Measurements from ENCODE around the gene MON2. TPM values are rescaled to one million over a fixed set of nuclear protein-coding genes. Genes with fewer than 3 reads are reported as not detected.

MON2 gene
- total and polyA plus RNA-seq, 2 donors (not counting 3 experiments of a cell fraction or from before 2014, with no cell fraction given), result 8.9 to 41.8 TPM

DNA sequence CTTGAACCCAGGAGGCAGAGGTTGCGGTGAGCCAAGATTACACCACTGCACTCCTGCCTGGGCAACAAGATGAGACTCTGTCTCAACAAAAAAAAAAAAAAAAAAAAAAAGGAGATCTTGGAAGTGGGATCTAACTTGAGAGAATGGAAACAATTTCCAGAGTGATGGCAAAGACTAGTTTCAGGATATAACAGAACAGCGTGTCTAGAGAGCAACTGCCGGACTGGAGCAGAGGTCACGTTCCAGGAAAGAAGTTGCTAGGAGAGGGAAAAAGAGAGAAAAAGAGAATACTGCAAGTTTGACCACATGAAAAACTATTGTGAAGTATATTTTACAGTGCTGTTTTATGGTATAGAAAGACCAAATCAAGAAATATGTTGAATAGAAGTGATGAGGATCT lies 118.0 kb downstream of the MON2 start:
- H3K9me1 ChIP-seq (replicated peaks; ENCODE audit: control insufficient read depth, extremely low read depth, insufficient read depth, low read length), result no peaks in the 10 kb centered on the region
- BruUV-seq (replicated peaks), result no TSS peak

DNA sequence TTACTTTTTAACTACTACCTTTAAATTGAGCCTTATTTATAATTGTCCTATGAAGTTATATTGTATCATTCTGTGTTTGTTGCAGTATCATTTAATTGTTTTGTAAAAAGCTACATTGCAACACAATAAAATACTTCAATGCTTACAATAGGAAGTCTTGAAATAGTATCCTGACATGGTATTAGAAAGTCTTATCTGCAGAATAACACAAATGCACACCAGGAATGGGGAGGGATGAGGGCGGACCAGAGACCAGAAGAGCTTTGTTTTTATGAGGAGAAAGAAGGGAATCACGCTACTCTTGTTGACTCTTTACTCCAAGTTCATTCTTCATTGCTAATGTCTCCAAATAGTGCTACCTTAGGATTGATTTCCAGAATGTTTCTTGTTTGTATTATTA lies 120.2 kb downstream of the MON2 start:
- Histone ChIP-seq H3K9me1 (replicated peaks; ENCODE audit: control insufficient read depth, extremely low read depth, insufficient read depth, low read length) (no peaks in the 10 kb centered on the region), H4K20me1 (replicated peaks; ENCODE audit: control insufficient read depth, extremely low read depth, insufficient read depth, low read length) (no peaks in the 10 kb centered on the region), H3K27me3 (ENCODE audit: control insufficient read depth in 2 of 2, insufficient read depth in 2 of 2, low read length in 2 of 2) (no peaks in the 10 kb centered on the region), H3K27ac (ENCODE audit: insufficient read depth, low read depth, low read length) (no peak overlapping the region), H3K9me3 (replicated peaks; ENCODE audit: control insufficient read depth, insufficient read depth, low read length) (no peaks in the 10 kb centered on the region), H3K4me2 (ENCODE audit: insufficient read depth, low read length) (no peak overlapping the region), H3K4me3 (replicated peaks in 1 of 3; ENCODE audit: insufficient read depth in 1 of 3, low read depth in 1 of 3, low read length in 3 of 3) (no peak overlapping the region), H3K36me3 (ENCODE audit: control insufficient read depth in 2 of 2, extremely low read depth in 1 of 2, insufficient read depth in 2 of 2, low read length in 2 of 2) (no peaks in the 10 kb centered on the region), H3K79me2 (ENCODE audit: control insufficient read depth, insufficient read depth, low read length) (no peaks in the 10 kb centered on the region), H3K9ac (replicated peaks; ENCODE audit: extremely low read depth, insufficient read depth, low read length) (no peak overlapping the region), H2AFZ (ENCODE audit: low read depth, low read length) (no peak overlapping the region), H3K4me1 (ENCODE audit: control insufficient read depth, extremely low read depth, insufficient read depth, low read length) (peaks cover 14% of the 10 kb centered on the region)
- ChIA-PET POLR2A (no interaction called here), CTCF (interaction anchor here (1.4 to 7.0 kb wide), 3 partner anchors 29 to 210 kb away, joined by 3 to 356 read pairs (median 7); no protein-coding TSS in a partner anchor)
- TF ChIP-seq POLR2A (IDR thresholded peaks at IDR 0.05; ENCODE audit: low read depth, low read length) (no peak), EZH2 (IDR thresholded peaks at IDR 0.05; ENCODE audit: borderline replicate concordance, low read depth, low read length, severe bottlenecking) (no peak), MYC (IDR thresholded peaks at IDR 0.05; ENCODE audit: low read depth, low read length) (no peak), FOS (IDR thresholded peaks at IDR 0.05; ENCODE audit: borderline replicate concordance, insufficient read depth, low read length) (no peak)
- TF ChIP-seq, protein P1, sequence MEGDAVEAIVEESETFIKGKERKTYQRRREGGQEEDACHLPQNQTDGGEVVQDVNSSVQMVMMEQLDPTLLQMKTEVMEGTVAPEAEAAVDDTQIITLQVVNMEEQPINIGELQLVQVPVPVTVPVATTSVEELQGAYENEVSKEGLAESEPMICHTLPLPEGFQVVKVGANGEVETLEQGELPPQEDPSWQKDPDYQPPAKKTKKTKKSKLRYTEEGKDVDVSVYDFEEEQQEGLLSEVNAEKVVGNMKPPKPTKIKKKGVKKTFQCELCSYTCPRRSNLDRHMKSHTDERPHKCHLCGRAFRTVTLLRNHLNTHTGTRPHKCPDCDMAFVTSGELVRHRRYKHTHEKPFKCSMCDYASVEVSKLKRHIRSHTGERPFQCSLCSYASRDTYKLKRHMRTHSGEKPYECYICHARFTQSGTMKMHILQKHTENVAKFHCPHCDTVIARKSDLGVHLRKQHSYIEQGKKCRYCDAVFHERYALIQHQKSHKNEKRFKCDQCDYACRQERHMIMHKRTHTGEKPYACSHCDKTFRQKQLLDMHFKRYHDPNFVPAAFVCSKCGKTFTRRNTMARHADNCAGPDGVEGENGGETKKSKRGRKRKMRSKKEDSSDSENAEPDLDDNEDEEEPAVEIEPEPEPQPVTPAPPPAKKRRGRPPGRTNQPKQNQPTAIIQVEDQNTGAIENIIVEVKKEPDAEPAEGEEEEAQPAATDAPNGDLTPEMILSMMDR (IDR thresholded peaks at IDR 0.05; ENCODE audit: extremely low read depth in 1 of 2, insufficient read depth in 1 of 2, low read depth in 1 of 2, low read length in 2 of 2), result no peak
- dilution Hi-C loops (cut with MboI; ENCODE audit: extremely low pct_ligation_motif_present, low sequenced_read_pairs), result no loop called here
- peak; percentile 20 for DNase-seq (ENCODE audit: low read depth, low spot score)
- no peak for FAIRE-seq
- BruUV-seq (replicated peaks), result no TSS peak
- intact Hi-C loops (cut with micrococcal nuclease), result no loop called here

More for the DNA sequence above, 118.0 kb downstream of the MON2 start:
- no peaks in the 10 kb centered on the region for H3K79me2 ChIP-seq (ENCODE audit: control insufficient read depth, insufficient read depth, low read length)
- peaks cover 14% of the 10 kb centered on the region for H3K4me1 ChIP-seq (ENCODE audit: control insufficient read depth, extremely low read depth, insufficient read depth, low read length)
- dilution Hi-C loops (cut with MboI; ENCODE audit: extremely low pct_ligation_motif_present, low sequenced_read_pairs), result no loop called here
- no peaks in the 10 kb centered on the region for H3K9me3 ChIP-seq (replicated peaks; ENCODE audit: control insufficient read depth, insufficient read depth, low read length)
- H3K27ac ChIP-seq (ENCODE audit: insufficient read depth, low read depth, low read length), result no peak overlapping the region
- intact Hi-C loops (cut with micrococcal nuclease), result no loop called here
- H3K9ac ChIP-seq (replicated peaks; ENCODE audit: extremely low read depth, insufficient read depth, low read length), result no peak overlapping the region
- H4K20me1 ChIP-seq (replicated peaks; ENCODE audit: control insufficient read depth, extremely low read depth, insufficient read depth, low read length), result no peaks in the 10 kb centered on the region
- ChIA-PET CTCF (interaction anchor here (7.0 kb wide), 1 partner anchor 213 kb away, joined by 356 read pairs; no protein-coding TSS in a partner anchor), POLR2A (no interaction called here)
- FAIRE-seq (no peak), DNase-seq (ENCODE audit: low read depth, low spot score) (peak; percentile 24)
- TF ChIP-seq GATA2 (IDR thresholded peaks at IDR 0.05; ENCODE audit: insufficient read depth, insufficient read length, low read depth, low read length) (no peak), EZH2 (IDR thresholded peaks at IDR 0.05; ENCODE audit: borderline replicate concordance, low read depth, low read length, severe bottlenecking) (no peak), POLR2A (IDR thresholded peaks at IDR 0.05; ENCODE audit: low read depth, low read length) (no peak)
- TF ChIP-seq, protein P2, sequence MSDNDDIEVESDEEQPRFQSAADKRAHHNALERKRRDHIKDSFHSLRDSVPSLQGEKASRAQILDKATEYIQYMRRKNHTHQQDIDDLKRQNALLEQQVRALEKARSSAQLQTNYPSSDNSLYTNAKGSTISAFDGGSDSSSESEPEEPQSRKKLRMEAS (IDR thresholded peaks at IDR 0.05; ENCODE audit: insufficient read depth, insufficient read length), result no peak
- H3K4me2 ChIP-seq (ENCODE audit: insufficient read depth, low read length), result no peak overlapping the region
- no peaks in the 10 kb centered on the region for H3K36me3 ChIP-seq (ENCODE audit: control insufficient read depth in 2 of 2, extremely low read depth in 1 of 2, insufficient read depth in 2 of 2, low read length in 2 of 2)
- no peaks in the 10 kb centered on the region for H3K27me3 ChIP-seq (ENCODE audit: control insufficient read depth in 2 of 2, insufficient read depth in 2 of 2, low read length in 2 of 2)
- no peak overlapping the region for H3K4me3 ChIP-seq (replicated peaks in 1 of 3; ENCODE audit: insufficient read depth in 1 of 3, low read depth in 1 of 3, low read length in 3 of 3)
- H2AFZ ChIP-seq (ENCODE audit: low read depth, low read length), result no peak overlapping the region

Data from endothelial cell of umbilical vein (primary cell).